Small intestine (tissue), 7 donors: ENCODE results near the gene HOXB2. TPM values are rescaled to one million over a fixed set of nuclear protein-coding genes. Genes with fewer than 3 reads are reported as not detected.
A peak's percentile ranks its signal among the peaks of the same experiment; 100 is the strongest.

Experiments
- DNase-seq, 2 donors: peaks; one replicate each; pipeline versions ENCODE4 v3.0.0 to v3.0.0-alpha.2; 2013
- FAIRE-seq: peaks from 2 replicates; lab custom pipeline; 2012; peaks lifted over from hg19 to GRCh38; lab: Jason Lieb, UNC
- H3K27ac ChIP-seq, 3 donors: one replicate each; pipeline ENCODE4 v1.5.1; 2013; ENCODE audit warnings: low read length in 2 of 3, mild to moderate bottlenecking in 2 of 3, control low read depth in 1 of 3, inconsistent platforms in 1 of 3, low read depth in 1 of 3, moderate library complexity in 1 of 3
- H3K27me3 ChIP-seq, 3 donors: one replicate each; pipeline ENCODE4 v1.6.1; 2013; ENCODE audit warnings: low read length in 3 of 3, inconsistent platforms in 1 of 3; ENCODE audit not compliant: control insufficient read depth in 3 of 3, insufficient read depth in 3 of 3
- H3K36me3 ChIP-seq, 3 donors: one replicate each; pipeline ENCODE4 v1.6.1; 2013; ENCODE audit warnings: low read length in 3 of 3, inconsistent platforms in 1 of 3, low read depth in 1 of 3, mild to moderate bottlenecking in 1 of 3, moderate library complexity in 1 of 3; ENCODE audit not compliant: control insufficient read depth in 3 of 3, insufficient read depth in 2 of 3
- H3K4me1 ChIP-seq, 3 donors: one replicate each; pipeline ENCODE4 v1.6.1; 2013; ENCODE audit warnings: low read length in 2 of 3, inconsistent platforms in 1 of 3, low read depth in 1 of 3, mild to moderate bottlenecking in 1 of 3, moderate library complexity in 1 of 3; ENCODE audit not compliant: control insufficient read depth in 3 of 3, insufficient read depth in 2 of 3
- H3K4me3 ChIP-seq, 3 donors: one replicate each; pipeline ENCODE4 v1.5.1; 2013; ENCODE audit warnings: low read length in 3 of 3, control low read depth in 1 of 3, inconsistent platforms in 1 of 3, low read depth in 1 of 3, mild to moderate bottlenecking in 1 of 3, moderate library complexity in 1 of 3
- H3K9me3 ChIP-seq, 2 donors: one replicate each; pipeline ENCODE4 v1.6.1; 2013; ENCODE audit warnings: low read depth in 1 of 2, low read length in 1 of 2; ENCODE audit not compliant: control insufficient read depth in 2 of 2, insufficient read depth in 1 of 2
- whole genome bisulfite sequencing, 3 donors: extraction: QIAGEN DNeasy Blood & Tissue Kit; methylation state at CpG; one replicate each; pipeline ENCODE4 v1.1.7; 2013; 5-methylcytosine and 5-hydroxymethylcytosine counted together
- polyA plus RNA-seq, 4 donors: library from polyadenylated mRNA; stranded (reverse) in 3 of 4; unstranded in 1 of 4; fragments of 200-250 nt in 3 of 4; fragments of 120-200 nt in 1 of 4; gene quantifications; one replicate each; pipeline versions ENCODE4 v1.2.1 to v1.2.3, GENCODE V29; 2013
- donor health status: healthy with polysubstance abuse.
- donor health status: control.
- donor health status: control.
- donor health status: Bipolar disorder and iron deficiency.
- donor health status: healthy.

Gene HOXB2
- polyA plus RNA-seq, 4 donors, result 0.89 to 9.5 (median 6.2) TPM

- FAIRE-seq (no peak), DNase-seq (no peak)
- Histone ChIP-seq H3K36me3 (no peaks in the 10 kb centered on the region), H3K9me3 (no peaks in the 10 kb centered on the region), H3K27ac (no peak overlapping the region), H3K4me1 (peaks cover 0 to 10% (median 0%) of the 10 kb centered on the region in 3 donors), H3K4me3 (no peak overlapping the region), H3K27me3 (peaks cover 0 to 66% (median 5%) of the 10 kb centered on the region in 3 donors)
- WGBS, 3 donors, result 53 to 77% (median 74%) methylated on average over 36 to 37 of the region's 37 CpGs
Measured at GRCh38 chr17:48530208-48530886, 14.6 kb downstream of the HOXB2 start.

- Histone ChIP-seq H3K4me1 (peaks cover 0 to 10% (median 0%) of the 10 kb centered on the region in 3 donors), H3K27me3 (peaks cover 0 to 69% (median 5%) of the 10 kb centered on the region in 3 donors), H3K9me3 (no peaks in the 10 kb centered on the region), H3K27ac (no peak overlapping the region), H3K4me3 (no peak overlapping the region), H3K36me3 (no peaks in the 10 kb centered on the region)
- no peak for FAIRE-seq
- 72 to 87% (median 80%) methylated on average over 11 of the region's 11 CpGs for WGBS, 3 donors
- DNase-seq, result no peak
Measured at GRCh38 chr17:48529683-48530009, 15.3 kb downstream of the HOXB2 start.

- H3K27me3 ChIP-seq, result peaks cover 0 to 72% (median 5%) of the 10 kb centered on the region in 3 donors
- no peak for DNase-seq
- no peak overlapping the region for H3K4me3 ChIP-seq
- FAIRE-seq, result no peak
- no peaks in the 10 kb centered on the region for H3K36me3 ChIP-seq
- peaks cover 0 to 10% (median 0%) of the 10 kb centered on the region in 3 donors for H3K4me1 ChIP-seq
- no peaks in the 10 kb centered on the region for H3K9me3 ChIP-seq
- 86 to 91% (median 89%) methylated on average over 11 of the region's 11 CpGs for WGBS, 3 donors
- no peak overlapping the region for H3K27ac ChIP-seq
Measured at GRCh38 chr17:48528936-48529682, 15.8 kb downstream of the HOXB2 start.

GRCh38 chr17:48528153-48528935, 16.6 kb downstream of the HOXB2 start:
- FAIRE-seq, result no peak
- DNase-seq, result no peak
- H3K36me3 ChIP-seq, result no peaks in the 10 kb centered on the region
- peaks cover 0 to 75% (median 5%) of the 10 kb centered on the region in 3 donors for H3K27me3 ChIP-seq
- H3K27ac ChIP-seq, result no peak overlapping the region
- H3K4me3 ChIP-seq, result no peak overlapping the region
- peaks cover 0 to 10% (median 0%) of the 10 kb centered on the region in 3 donors for H3K4me1 ChIP-seq
- 21 to 58% (median 36%) methylated on average over 7 of the region's 7 CpGs for WGBS, 3 donors
- no peaks in the 10 kb centered on the region for H3K9me3 ChIP-seq

- FAIRE-seq (no peak), DNase-seq (no peak)
- WGBS, 3 donors, result 40 to 59% (median 53%) methylated on average over 13 to 14 of the region's 14 CpGs
- H3K27me3 ChIP-seq, result peaks cover 0 to 74% (median 5%) of the 10 kb centered on the region in 3 donors
- H3K4me3 ChIP-seq, result no peak overlapping the region
- H3K4me1 ChIP-seq, result peaks cover 0 to 13% (median 0%) of the 10 kb centered on the region in 3 donors
- H3K27ac ChIP-seq, result peak overlapping the region in 2 of 3 donors; percentile 24 to 40
- H3K36me3 ChIP-seq, result no peaks in the 10 kb centered on the region
- H3K9me3 ChIP-seq, result no peaks in the 10 kb centered on the region
Measured at GRCh38 chr17:48527547-48527932, 17.4 kb downstream of the HOXB2 start.

GRCh38 chr17:48526608-48527546, 18.0 kb downstream of the HOXB2 start:
- no peaks in the 10 kb centered on the region for H3K9me3 ChIP-seq
- H3K36me3 ChIP-seq, result no peaks in the 10 kb centered on the region
- H3K4me3 ChIP-seq, result peak overlapping the region in 1 of 3 donors; percentile 13
- FAIRE-seq (no peak), DNase-seq (no peak)
- peak overlapping the region in 2 of 3 donors; percentile 24 to 40 for H3K27ac ChIP-seq
- 17 to 22% (median 21%) methylated on average over 46 to 59 of the region's 59 CpGs for WGBS, 3 donors
- H3K27me3 ChIP-seq, result peaks cover 0 to 73% (median 5%) of the 10 kb centered on the region in 3 donors
- peaks cover 0 to 13% (median 0%) of the 10 kb centered on the region in 3 donors for H3K4me1 ChIP-seq

- H3K36me3 ChIP-seq, result no peaks in the 10 kb centered on the region
- no peak for FAIRE-seq
- peaks cover 0 to 13% (median 0%) of the 10 kb centered on the region in 3 donors for H3K4me1 ChIP-seq
- no peak overlapping the region for H3K4me3 ChIP-seq
- H3K27ac ChIP-seq, result peak overlapping the region in 1 of 3 donors; percentile 57
- DNase-seq, result no peak
- H3K27me3 ChIP-seq, result peaks cover 0 to 45% (median 5%) of the 10 kb centered on the region in 3 donors
- H3K9me3 ChIP-seq, result no peaks in the 10 kb centered on the region
- 55 to 64% (median 57%) methylated on average over 6 of the region's 6 CpGs for WGBS, 3 donors
Measured at GRCh38 chr17:48523010-48523409, 21.9 kb downstream of the HOXB2 start.
